Measurements from ENCODE around the gene GXYLT2. TPM values are rescaled to one million over a fixed set of nuclear protein-coding genes. Genes with fewer than 3 reads are reported as not detected.

Gene GXYLT2
- total RNA-seq, 3 donors from 2014 or later: 5.3 to 12.5 (median 6.1) TPM

DNA sequence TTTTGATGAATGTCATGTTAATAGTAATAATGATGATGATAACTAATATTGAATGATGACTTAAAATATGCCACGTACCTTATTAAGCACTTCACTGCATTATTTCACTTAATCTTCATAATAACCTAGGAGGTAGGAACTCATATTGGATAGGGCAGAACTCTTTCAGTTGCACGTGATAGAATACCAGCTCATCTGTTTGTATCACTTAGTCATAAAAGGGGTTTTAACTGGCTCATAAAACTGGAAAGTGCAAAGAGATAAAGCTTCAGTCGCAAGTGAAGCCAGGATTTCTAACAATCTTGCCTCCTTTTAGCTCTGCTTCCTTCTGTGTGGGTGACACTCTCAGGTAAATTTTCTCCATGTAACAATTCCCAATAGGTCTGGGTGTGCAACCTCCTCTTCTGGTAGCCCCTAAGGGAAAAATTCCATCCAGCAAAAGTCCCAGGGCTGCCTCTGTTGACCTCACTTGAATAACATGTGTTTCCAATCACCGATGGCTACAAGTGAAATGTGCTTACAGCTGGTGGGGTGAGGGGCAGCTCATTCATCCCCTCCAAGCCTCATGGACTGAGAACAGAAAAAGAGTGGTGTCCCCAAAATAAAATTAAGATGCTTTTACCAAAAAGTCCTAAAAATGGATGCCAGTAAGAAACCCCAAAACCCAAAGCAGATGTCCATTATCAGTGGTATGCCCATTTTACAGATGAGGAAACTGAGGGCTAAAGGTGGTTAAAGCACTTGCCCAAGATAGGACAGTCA, 9.3 kb downstream of the GXYLT2 start:
- H3K9me3 ChIP-seq: no peaks in the 10 kb centered on the region
- TF ChIP-seq, protein P1, sequence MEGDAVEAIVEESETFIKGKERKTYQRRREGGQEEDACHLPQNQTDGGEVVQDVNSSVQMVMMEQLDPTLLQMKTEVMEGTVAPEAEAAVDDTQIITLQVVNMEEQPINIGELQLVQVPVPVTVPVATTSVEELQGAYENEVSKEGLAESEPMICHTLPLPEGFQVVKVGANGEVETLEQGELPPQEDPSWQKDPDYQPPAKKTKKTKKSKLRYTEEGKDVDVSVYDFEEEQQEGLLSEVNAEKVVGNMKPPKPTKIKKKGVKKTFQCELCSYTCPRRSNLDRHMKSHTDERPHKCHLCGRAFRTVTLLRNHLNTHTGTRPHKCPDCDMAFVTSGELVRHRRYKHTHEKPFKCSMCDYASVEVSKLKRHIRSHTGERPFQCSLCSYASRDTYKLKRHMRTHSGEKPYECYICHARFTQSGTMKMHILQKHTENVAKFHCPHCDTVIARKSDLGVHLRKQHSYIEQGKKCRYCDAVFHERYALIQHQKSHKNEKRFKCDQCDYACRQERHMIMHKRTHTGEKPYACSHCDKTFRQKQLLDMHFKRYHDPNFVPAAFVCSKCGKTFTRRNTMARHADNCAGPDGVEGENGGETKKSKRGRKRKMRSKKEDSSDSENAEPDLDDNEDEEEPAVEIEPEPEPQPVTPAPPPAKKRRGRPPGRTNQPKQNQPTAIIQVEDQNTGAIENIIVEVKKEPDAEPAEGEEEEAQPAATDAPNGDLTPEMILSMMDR (IDR thresholded peaks at IDR 0.05): no peak
- H3K4me1 ChIP-seq (ENCODE audit: low read depth): peaks cover 12% of the 10 kb centered on the region
- DNase-seq: no peak
- no peaks in the 10 kb centered on the region for H3K36me3 ChIP-seq (ENCODE audit: low read depth)
- H3K4me3 ChIP-seq: no peak overlapping the region
- peak; percentile 76 for ATAC-seq
- intact Hi-C loops (cut with DNase I, micrococcal nuclease): no loop called here

DNA sequence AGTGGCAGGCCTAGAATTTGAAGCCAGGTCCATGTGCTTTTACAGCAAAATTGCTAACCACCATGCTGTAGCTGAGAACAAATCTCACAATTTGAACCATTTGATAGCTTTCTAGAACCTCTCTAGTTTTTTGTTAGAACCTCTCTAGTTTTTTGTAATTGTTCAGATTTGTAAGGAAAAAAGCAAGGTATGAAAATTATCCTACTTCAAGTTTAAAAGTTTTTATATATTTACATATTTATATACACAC, 9.8 kb downstream of the GXYLT2 start:
- intact Hi-C loops (cut with DNase I, micrococcal nuclease): no loop called here
- DNase-seq: no peak
- H3K4me3 ChIP-seq: no peak overlapping the region
- peaks cover 10% of the 10 kb centered on the region for H3K4me1 ChIP-seq (ENCODE audit: low read depth)
- H3K9me3 ChIP-seq: no peaks in the 10 kb centered on the region
- no peak for ATAC-seq
- TF ChIP-seq, protein P1 (IDR thresholded peaks at IDR 0.05): no peak
- H3K36me3 ChIP-seq (ENCODE audit: low read depth): no peaks in the 10 kb centered on the region

DNA sequence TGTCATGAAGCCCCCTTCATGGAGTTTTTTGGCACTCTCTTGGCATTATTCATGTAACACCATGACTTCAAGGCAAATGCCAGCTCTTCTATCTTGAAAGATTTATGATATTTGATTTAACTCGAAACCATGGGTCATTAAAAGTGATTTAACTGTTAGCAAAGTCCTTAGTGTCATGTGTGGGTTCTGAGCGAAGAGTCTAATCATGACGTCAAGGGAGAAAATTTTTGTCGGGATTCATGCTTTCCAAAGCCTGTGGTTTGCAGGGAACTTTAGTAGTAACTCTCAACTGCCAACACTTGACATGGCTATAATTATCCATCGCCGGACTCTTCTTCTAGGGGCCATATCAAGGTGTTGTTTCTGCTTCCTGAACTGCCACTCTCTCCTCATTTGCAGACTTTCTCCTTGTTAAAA, 11.5 kb downstream of the GXYLT2 start:
- peak; percentile 39 for ATAC-seq

DNA sequence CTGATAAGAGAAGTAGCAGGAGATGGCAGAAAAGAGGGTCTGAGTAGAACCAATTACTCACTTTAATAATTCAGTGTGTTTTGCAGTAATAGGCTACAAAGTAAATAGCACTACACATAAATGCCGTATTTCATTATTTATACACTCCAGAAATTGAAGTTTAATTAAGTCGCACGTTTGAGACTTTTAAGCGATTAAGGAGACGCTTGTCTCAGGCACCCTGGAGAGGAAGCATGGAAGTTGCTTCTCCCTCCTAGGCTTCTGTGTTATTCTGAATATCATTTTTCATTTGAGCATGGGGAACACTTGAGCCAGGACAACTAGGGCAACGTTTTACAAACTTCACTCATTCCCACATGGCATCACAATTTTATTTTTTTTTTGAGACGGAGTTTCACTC, 12.2 kb downstream of the GXYLT2 start:
- intact Hi-C loops (cut with DNase I, micrococcal nuclease): no loop called here
- no peaks in the 10 kb centered on the region for H3K9me3 ChIP-seq
- TF ChIP-seq, protein P1 (IDR thresholded peaks at IDR 0.05): no peak
- peaks cover 10% of the 10 kb centered on the region for H3K4me1 ChIP-seq (ENCODE audit: low read depth)
- no peak overlapping the region for H3K4me3 ChIP-seq
- H3K36me3 ChIP-seq (ENCODE audit: low read depth): no peaks in the 10 kb centered on the region
- ATAC-seq (no peak), DNase-seq (no peak)

More for the DNA sequence above, 11.5 kb downstream of the GXYLT2 start:
- Histone ChIP-seq H3K36me3 (ENCODE audit: low read depth) (no peaks in the 10 kb centered on the region), H3K4me1 (ENCODE audit: low read depth) (peaks cover 10% of the 10 kb centered on the region), H3K4me3 (no peak overlapping the region), H3K9me3 (no peaks in the 10 kb centered on the region)
- intact Hi-C loops (cut with DNase I, micrococcal nuclease): no loop called here
- TF ChIP-seq, protein P1 (IDR thresholded peaks at IDR 0.05): no peak
- no peak for DNase-seq

DNA sequence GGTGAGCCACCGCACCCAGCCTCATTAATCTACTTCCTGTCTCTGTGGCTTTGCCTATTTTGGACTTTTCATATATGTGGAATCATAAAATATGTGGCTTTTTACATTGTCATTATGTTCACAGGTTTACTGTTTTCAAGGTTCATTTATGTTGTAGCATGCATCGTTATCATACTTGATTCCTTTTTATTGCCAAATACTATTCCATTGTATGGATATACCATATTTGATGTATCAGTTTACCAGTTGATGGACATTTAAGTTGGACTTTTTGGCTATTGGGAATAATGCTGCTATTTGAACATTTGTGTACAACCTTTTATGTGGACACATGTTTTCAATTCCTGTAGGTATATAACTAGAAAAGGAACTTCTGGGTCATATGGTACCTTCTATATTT, 14.0 kb downstream of the GXYLT2 start:
- H3K4me3 ChIP-seq: no peak overlapping the region
- no peaks in the 10 kb centered on the region for H3K36me3 ChIP-seq (ENCODE audit: low read depth)
- no peak for DNase-seq
- no peak for ATAC-seq
- TF ChIP-seq, protein P1 (IDR thresholded peaks at IDR 0.05): no peak
- intact Hi-C loops (cut with DNase I, micrococcal nuclease): no loop called here
- peaks cover 10% of the 10 kb centered on the region for H3K4me1 ChIP-seq (ENCODE audit: low read depth)
- no peaks in the 10 kb centered on the region for H3K9me3 ChIP-seq

DNA sequence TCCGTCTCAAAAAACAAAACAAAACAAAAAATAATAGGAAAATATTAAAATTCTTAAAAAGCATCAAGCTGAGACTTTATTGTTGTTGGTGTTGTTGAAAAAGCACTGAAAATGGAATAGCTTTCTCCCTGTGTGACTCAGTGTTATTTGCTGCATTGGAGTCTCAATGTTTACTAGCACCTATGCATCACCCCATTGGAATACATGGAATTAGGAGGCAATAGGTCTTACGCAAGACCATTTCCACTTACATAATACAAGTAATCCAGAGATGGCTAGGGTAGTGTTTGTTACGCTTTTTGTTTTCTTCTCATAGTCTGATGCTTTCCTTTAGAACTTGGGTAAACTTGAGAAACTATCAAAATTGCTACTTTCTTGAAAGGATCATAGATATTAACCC, 15.2 kb downstream of the GXYLT2 start:
- no peak overlapping the region for H3K4me3 ChIP-seq
- ATAC-seq: peak; percentile 33

More for the DNA sequence above, 15.2 kb downstream of the GXYLT2 start:
- Histone ChIP-seq H3K4me1 (ENCODE audit: low read depth) (peaks cover 5% of the 10 kb centered on the region), H3K36me3 (ENCODE audit: low read depth) (no peaks in the 10 kb centered on the region), H3K9me3 (no peaks in the 10 kb centered on the region)
- TF ChIP-seq, protein P1 (IDR thresholded peaks at IDR 0.05): no peak
- intact Hi-C loops (cut with DNase I, micrococcal nuclease): no loop called here
- no peak for DNase-seq
